Measurements from ENCODE around the gene NFAT5. TPM values are rescaled to one million over a fixed set of nuclear protein-coding genes. Genes with fewer than 3 reads are reported as not detected.
"Not testable (repeated sequence)": the region's sequence is repeated elsewhere in the genome, so short reads cannot be mapped to it uniquely, and the experiment has no call there.

NFAT5 gene
- total RNA-seq, 1 donor from 2014 or later: 56.7 TPM

GRCh38 chr16:69619514-69619913 lies 53.7 kb downstream of the NFAT5 start:
- Histone ChIP-seq H3K4me1 (peaks cover 17% of the 10 kb centered on the region), H3K9me3 (no peaks in the 10 kb centered on the region), H3K27me3 (ENCODE audit: low read depth) (no peaks in the 10 kb centered on the region), H3K4me3 (no peak overlapping the region), H3K36me3 (no peaks in the 10 kb centered on the region), H3K27ac (no peak overlapping the region)
- intact Hi-C loops (cut with DNase I): no loop called here
- TF ChIP-seq, protein P1, sequence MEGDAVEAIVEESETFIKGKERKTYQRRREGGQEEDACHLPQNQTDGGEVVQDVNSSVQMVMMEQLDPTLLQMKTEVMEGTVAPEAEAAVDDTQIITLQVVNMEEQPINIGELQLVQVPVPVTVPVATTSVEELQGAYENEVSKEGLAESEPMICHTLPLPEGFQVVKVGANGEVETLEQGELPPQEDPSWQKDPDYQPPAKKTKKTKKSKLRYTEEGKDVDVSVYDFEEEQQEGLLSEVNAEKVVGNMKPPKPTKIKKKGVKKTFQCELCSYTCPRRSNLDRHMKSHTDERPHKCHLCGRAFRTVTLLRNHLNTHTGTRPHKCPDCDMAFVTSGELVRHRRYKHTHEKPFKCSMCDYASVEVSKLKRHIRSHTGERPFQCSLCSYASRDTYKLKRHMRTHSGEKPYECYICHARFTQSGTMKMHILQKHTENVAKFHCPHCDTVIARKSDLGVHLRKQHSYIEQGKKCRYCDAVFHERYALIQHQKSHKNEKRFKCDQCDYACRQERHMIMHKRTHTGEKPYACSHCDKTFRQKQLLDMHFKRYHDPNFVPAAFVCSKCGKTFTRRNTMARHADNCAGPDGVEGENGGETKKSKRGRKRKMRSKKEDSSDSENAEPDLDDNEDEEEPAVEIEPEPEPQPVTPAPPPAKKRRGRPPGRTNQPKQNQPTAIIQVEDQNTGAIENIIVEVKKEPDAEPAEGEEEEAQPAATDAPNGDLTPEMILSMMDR (IDR thresholded peaks at IDR 0.05): no peak
- ATAC-seq (no peak), DNase-seq (no peak)

DNA sequence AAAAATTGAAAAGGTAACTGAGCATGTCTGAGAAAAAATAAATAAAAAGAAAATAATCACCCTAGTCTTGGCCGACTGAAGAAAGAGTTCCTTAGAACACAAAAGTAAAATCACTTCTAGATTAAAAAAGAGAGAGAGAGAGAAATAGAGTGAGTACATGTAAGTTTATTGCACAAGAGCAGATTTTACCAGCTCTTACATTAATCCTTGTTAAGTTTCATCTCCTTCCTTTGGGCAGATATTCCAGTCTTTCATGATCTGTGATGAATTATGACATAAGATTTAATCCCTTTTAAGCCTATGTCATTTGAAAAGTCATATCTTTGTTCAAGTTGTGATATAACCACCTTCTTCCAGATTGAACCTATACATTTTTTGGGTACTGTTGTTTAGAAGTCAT lies 54.8 kb downstream of the NFAT5 start:
- DNase-seq (no peak), ATAC-seq (peak in 1 of 2 donors; percentile 39)
- intact Hi-C loops (cut with DNase I): no loop called here
- Histone ChIP-seq H3K27me3 (ENCODE audit: low read depth) (no peaks in the 10 kb centered on the region), H3K9me3 (no peaks in the 10 kb centered on the region), H3K27ac (no peak overlapping the region), H3K4me1 (peaks cover 17% of the 10 kb centered on the region), H3K4me3 (no peak overlapping the region), H3K36me3 (no peaks in the 10 kb centered on the region)
- TF ChIP-seq, protein P1 (IDR thresholded peaks at IDR 0.05): no peak

DNA sequence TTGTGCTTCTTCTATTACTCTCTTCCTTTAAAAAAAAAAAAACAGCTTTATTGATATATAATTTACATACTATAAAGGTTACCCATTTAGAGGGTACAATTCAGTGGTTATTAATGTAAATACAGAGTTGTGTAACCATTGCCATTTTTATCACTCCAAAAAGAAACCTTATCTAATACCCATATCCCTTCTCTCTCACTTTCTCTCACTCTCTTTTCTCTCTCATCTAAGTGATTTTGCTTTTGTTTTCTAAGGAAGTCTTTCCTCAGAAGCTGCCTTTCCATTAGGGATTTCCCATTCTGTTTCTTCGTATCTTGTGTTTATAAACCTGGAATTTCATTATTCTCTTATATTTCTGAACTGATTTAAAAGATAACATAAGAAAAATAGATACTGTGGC lies 55.5 kb downstream of the NFAT5 start:
- no peak for DNase-seq
- Histone ChIP-seq H3K4me3 (no peak overlapping the region), H3K27ac (no peak overlapping the region), H3K36me3 (peaks cover 3% of the 10 kb centered on the region), H3K4me1 (peaks cover 17% of the 10 kb centered on the region), H3K9me3 (no peaks in the 10 kb centered on the region), H3K27me3 (ENCODE audit: low read depth) (no peaks in the 10 kb centered on the region)
- TF ChIP-seq, protein P1 (IDR thresholded peaks at IDR 0.05): no peak
- intact Hi-C loops (cut with DNase I): no loop called here
- no peak for ATAC-seq

DNA sequence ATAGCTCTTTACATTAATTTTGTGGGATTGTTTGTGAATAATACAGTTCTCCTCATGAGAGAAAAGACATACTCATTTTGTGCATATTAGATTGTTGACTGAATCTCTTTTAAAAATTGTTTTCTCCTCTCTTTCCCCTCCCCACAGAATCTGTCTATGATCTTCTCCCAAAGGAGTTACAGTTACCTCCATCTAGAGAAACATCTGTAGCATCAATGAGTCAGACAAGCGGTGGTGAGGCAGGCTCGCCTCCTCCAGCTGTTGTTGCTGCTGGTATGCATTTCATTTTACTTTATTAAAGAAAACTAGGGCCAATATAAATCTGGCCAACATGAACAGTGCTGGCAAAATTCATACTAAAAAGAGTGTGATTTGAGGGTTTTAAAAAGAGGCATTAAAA lies 60.5 kb downstream of the NFAT5 start:
- Histone ChIP-seq H3K4me3 (no peak overlapping the region), H3K36me3 (peaks cover 32% of the 10 kb centered on the region), H3K27me3 (ENCODE audit: low read depth) (no peaks in the 10 kb centered on the region), H3K9me3 (no peaks in the 10 kb centered on the region), H3K4me1 (no peaks in the 10 kb centered on the region), H3K27ac (no peak overlapping the region)
- intact Hi-C loops (cut with DNase I): no loop called here
- ATAC-seq (no peak), DNase-seq (no peak)
- TF ChIP-seq, protein P1 (IDR thresholded peaks at IDR 0.05): no peak

DNA sequence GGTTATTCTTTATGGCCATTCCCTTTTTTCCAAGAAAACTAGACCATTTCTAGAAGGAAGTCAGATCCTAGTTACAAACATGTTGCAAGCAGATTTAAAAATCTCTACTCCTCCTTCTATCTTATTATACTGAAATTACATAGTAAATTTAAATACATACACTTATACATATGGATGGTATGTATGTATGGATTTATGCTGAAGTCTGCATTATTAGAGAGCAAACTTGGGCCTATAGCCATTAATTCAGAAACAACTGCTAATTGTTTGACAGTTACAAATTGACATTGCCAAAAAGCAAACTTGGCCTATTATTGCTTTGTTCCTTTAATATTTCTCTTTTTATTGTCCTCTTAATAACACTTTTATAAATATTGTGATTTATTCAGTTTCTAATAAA lies 67.1 kb downstream of the NFAT5 start:
- TF ChIP-seq, protein P1 (IDR thresholded peaks at IDR 0.05): no peak
- ATAC-seq (no peak), DNase-seq (no peak)
- Histone ChIP-seq H3K4me3 (no peak overlapping the region), H3K4me1 (no peaks in the 10 kb centered on the region), H3K27me3 (ENCODE audit: low read depth) (no peaks in the 10 kb centered on the region), H3K36me3 (peaks cover 47% of the 10 kb centered on the region), H3K9me3 (peaks cover 9% of the 10 kb centered on the region), H3K27ac (no peak overlapping the region)
- intact Hi-C loops (cut with DNase I): no loop called here

GRCh38 chr16:69633375-69633774 lies 67.6 kb downstream of the NFAT5 start:
- ATAC-seq (no peak), DNase-seq (no peak)
- intact Hi-C loops (cut with DNase I): no loop called here
- Histone ChIP-seq H3K4me3 (no peak overlapping the region), H3K36me3 (peaks cover 41% of the 10 kb centered on the region), H3K27me3 (ENCODE audit: low read depth) (no peaks in the 10 kb centered on the region), H3K27ac (no peak overlapping the region), H3K9me3 (peaks cover 9% of the 10 kb centered on the region), H3K4me1 (no peaks in the 10 kb centered on the region)
- TF ChIP-seq, protein P1 (IDR thresholded peaks at IDR 0.05): no peak

DNA sequence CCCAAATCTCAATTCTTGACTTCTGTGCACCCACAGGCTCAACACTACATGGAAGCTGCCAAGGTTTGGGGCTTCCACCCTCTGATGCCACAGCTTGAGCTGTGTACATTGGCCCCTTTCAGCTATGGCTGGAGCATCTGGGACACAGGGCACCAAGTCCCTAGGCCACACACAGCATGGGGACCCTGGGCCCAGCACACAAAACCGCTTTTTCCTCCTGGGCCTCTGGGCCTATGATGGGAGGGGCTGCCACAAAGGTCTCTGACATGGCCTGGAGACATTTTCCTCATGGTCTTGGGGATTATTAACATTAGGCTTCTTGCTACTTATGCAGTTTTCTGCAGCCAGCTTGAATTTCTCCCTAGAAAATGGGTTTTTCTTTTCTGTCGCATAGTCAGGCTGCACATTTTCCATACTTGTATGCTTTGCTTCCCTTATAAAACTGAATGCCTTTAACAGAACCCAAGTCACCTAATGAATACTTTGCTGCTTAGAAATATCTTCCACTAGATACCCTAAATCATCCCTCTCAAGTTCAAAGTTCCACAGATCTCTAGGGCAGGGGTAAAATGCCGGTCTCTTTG lies 70.9 kb downstream of the NFAT5 start:
- H3K4me3 ChIP-seq; H3K27me3 ChIP-seq (ENCODE audit: low read depth); H3K27ac ChIP-seq; H3K9me3 ChIP-seq; DNase-seq; intact Hi-C loops (cut with DNase I); H3K4me1 ChIP-seq; ATAC-seq: not testable (repeated sequence)
- H3K36me3 ChIP-seq: peaks cover 23% of the 10 kb centered on the region

DNA sequence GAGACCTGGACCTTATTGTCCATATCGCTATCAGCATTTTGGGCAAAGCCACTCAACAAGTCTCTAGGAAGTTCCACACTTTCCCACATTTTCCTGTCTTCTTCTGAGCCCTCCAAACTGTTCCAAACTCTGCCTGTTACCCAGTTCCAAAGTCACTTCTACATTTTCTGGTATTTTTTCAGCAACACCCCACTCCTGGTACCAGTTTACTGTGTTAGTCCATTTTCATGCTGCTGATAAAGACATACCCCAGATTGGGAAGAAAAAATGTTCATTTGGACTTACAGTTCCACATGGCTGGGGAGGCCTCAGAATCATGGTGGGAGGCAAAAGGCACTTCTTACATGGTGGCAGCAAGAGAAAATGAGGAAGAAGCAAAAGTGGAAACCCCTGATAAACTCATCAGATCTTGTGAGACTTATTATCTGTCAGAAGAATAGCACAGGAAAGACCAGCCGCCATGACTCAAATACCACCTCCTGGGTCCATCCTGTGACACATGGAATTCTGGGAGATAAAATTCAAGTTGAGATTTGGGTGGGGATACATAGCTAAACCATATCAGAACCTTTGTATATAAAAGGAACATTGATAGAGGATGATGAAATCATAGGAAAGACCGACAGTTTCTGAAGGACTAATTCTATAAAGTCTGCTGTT lies 71.6 kb downstream of the NFAT5 start:
- H3K4me3 ChIP-seq; DNase-seq; H3K4me1 ChIP-seq; H3K27ac ChIP-seq; intact Hi-C loops (cut with DNase I); ATAC-seq; H3K27me3 ChIP-seq (ENCODE audit: low read depth); H3K9me3 ChIP-seq: not testable (repeated sequence)
- peaks cover 23% of the 10 kb centered on the region for H3K36me3 ChIP-seq

Measured in lower lobe of right lung (tissue), 2 donors.